Astrocyte of the spinal cord (primary cell): ENCODE data around the gene TRIM41.
A peak's percentile ranks its signal among the peaks of the same experiment; 100 is the strongest.

Source experiments
- DNase-seq: peaks from one replicate; pipeline ENCODE4 v3.0.0; 2011; ENCODE audit warnings: low read depth, low spot score
- H3K4me3 ChIP-seq: 2 replicates; pipeline ENCODE4 v1.5.1; 2011; ENCODE audit warnings: low read depth, mild to moderate bottlenecking, low read length, moderate library complexity
- CTCF ChIP-seq: IDR thresholded peaks from 2 replicates; pipeline ENCODE4 v1.5.1; 2012; ENCODE audit warnings: low read depth, mild to moderate bottlenecking, low read length, inconsistent platforms
- in situ Hi-C: cut with HindIII; loops from 2 replicates; pipeline ENCODE4 v1.10.0; 2017; ENCODE audit warnings: low sequenced_read_pairs

The TRIM41 gene

GRCh38 chr5:181219262-181220177 is 3.6 kb upstream of the TRIM41 start:
- in situ Hi-C loops, result no loop called here
- no peak overlapping the region for H3K4me3 ChIP-seq

DNA sequence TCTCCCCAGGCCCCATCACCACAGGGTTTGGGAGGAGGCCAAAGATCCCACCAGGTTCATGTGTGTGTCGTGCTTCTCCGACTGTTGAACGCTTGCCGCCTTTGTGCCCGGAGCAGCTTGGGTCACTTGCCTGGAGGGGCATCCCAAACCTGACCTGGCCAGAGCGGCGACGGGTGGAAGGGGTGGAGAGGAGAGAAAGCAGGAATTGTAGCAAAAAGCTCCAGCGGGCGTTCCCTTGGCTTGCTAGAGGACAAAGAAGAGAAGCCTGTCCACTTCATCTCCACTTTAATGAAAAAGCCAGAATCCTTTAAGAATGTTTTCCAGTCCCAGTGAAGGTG is 2.9 kb upstream of the TRIM41 start:
- no peak for DNase-seq

More at GRCh38 chr5:181219262-181220177, 3.6 kb upstream of the TRIM41 start:
- no peak for TF ChIP-seq CTCF
- no peak for DNase-seq

GRCh38 chr5:181221105-181221791 is 1.8 kb upstream of the TRIM41 start:
- DNase-seq, result no peak
- TF ChIP-seq CTCF, result no peak
- peak overlapping the region; percentile 5 for H3K4me3 ChIP-seq
- in situ Hi-C loops, result no loop called here

More for the DNA sequence above, 2.9 kb upstream of the TRIM41 start:
- TF ChIP-seq CTCF, result no peak
- in situ Hi-C loops, result no loop called here
- H3K4me3 ChIP-seq, result no peak overlapping the region

GRCh38 chr5:181221792-181222629 is 1.1 kb upstream of the TRIM41 start:
- no peak for TF ChIP-seq CTCF
- peak overlapping the region; percentile 83 for H3K4me3 ChIP-seq
- in situ Hi-C loops, result no loop called here
- peak; percentile 93 for DNase-seq

DNA sequence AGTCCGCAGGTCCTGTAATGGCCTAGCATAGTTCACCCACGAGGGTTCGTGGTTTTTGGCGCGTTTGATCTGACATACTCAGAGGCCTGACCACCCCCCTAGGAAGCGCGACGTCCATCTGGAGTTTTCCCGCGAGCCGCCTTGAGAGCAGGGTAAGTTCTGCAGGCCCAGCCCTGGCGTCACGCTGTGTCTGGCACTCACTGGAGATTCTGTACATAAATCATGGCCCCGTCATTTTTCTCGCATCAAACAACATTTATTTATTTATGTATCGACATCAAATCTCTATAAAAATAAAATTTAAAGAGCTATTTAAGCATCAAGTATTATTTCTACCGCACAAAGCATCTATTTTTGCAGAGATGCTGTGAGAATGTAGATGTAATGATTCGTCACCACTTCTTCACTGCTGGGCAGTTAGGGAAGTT is 437 bp upstream of the TRIM41 start:
- in situ Hi-C loops, result no loop called here
- DNase-seq, result peak; percentile 83
- no peak for TF ChIP-seq CTCF
- peak overlapping the region; percentile 83 for H3K4me3 ChIP-seq

DNA sequence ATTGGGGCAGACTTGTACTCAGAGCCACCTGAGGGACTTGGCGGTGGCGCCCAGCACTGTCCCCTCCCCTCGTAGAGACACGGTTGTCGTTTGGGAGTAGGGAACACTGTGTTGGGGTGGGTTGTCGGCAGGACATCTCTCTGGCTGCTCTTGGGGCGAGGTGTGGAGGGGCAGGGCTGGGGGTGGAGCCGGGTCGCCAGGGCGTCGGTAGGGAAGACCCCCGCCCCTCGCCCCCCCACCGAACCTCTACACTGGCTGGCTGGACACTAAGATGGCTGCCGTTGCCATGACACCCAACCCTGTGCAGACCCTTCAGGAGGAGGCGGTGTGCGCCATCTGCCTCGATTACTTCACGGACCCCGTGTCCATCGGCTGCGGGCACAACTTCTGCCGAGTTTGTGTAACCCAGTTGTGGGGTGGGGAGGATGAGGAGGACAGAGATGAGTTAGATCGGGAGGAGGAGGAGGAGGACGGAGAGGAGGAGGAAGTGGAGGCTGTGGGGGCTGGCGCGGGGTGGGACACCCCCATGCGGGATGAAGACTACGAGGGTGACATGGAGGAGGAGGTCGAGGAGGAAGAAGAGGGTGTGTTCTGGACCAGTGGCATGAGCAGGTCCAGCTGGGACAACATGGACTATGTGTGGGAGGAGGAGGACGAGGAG is 778 bp downstream of the TRIM41 start:
- no peak for DNase-seq
- TF ChIP-seq CTCF, result no peak
- H3K4me3 ChIP-seq, result peak overlapping the region; percentile 83
- in situ Hi-C loops, result no loop called here
